Tongue (tissue), 2 donors: Measurements from ENCODE around the gene LINGO4. TPM values are rescaled to one million over a fixed set of nuclear protein-coding genes. Genes with fewer than 3 reads are reported as not detected.
"Not testable (repeated sequence)": the region's sequence is repeated elsewhere in the genome, so short reads cannot be mapped to it uniquely, and the experiment has no call there.

Source experiments
- DNase-seq: peaks from one replicate; pipeline ENCODE4 v3.0.0-alpha.2; 2015
- total RNA-seq: library from RNA; depleted of rRNA; stranded (reverse); fragments of >200 nt; gene quantifications from one replicate; pipeline ENCODE4 v1.2.3, GENCODE V29; 2014

LINGO4 gene
- total RNA-seq, 1 donor from 2014 or later, result 0.41 TPM

GRCh38 chr1:151813271-151813977 lies 8.2 kb upstream of the LINGO4 start:
- DNase-seq, result no peak

DNA sequence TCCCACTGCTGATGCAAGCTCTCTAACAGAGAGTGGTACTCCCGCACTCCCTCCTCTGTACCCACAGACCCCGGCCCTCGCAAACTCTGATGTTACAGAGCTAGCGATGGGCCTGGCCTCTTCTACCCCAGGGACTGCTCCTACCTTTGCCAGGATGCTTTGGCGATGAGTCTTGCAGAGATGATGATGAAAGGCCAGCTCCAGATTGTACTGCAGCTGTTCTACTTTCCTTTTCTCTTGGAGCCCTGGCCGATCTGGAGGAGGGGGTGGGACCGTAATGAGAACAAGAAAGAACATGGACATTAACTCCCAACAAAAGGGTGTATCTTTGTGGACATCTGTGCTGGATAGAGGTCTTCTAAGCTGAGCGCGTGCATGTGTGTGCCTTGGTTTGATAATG lies 6.0 kb upstream of the LINGO4 start:
- peak; percentile 26 for DNase-seq

DNA sequence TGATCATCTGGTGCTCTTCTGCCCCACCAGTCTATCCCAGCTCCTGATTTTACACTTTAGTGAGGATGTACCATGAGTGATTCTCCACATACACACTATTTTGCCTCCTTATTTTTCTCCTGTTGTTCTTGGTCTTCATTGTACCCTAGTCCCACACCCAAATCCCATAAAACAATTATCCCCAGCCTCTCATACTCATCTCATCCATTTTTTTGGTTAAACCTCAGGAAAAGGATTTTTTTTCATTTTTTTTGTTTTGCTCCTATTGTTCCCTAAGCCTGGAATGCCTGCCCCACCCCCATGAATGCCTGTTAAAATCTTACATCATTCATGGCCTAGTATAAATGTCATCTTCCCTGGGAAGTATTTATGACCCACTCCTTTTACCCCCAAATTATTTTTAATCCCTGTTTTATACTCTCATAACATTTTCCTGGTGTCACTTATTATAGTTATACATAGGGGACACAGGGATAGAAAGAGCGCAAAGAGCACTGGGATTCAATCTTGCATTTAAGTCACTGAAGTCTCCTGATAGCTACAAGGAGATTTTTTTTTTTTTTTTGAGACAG lies 4.9 kb upstream of the LINGO4 start:
- no peak for DNase-seq

- no peak for DNase-seq
These were observed 4.2 kb upstream of the LINGO4 start for GRCh38 chr1:151809290-151809984.

DNA sequence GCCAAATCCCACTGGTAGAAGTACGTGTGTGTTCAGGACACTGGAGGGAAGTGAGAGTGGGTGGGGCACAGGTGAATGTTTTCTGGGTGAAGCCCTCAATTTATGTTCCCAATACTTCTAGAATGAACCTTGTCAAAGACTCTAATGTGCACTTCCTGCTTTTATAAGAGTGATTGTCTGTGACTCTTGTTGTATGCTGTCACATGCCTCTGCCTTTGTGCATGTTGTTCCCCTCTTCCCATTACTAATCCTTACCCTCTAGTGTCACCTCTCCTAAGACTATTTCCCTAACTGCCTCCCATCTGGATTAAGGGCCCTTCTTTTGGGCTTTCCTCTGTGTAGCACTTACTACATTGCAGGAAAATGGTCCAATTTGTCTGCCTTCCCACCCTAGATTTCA lies 2.5 kb upstream of the LINGO4 start:
- DNase-seq, result no peak

GRCh38 chr1:151807131-151807530 lies 1.9 kb upstream of the LINGO4 start:
- DNase-seq, result peak; percentile 22

GRCh38 chr1:151806170-151806569 lies 951 bp upstream of the LINGO4 start:
- no peak for DNase-seq

DNA sequence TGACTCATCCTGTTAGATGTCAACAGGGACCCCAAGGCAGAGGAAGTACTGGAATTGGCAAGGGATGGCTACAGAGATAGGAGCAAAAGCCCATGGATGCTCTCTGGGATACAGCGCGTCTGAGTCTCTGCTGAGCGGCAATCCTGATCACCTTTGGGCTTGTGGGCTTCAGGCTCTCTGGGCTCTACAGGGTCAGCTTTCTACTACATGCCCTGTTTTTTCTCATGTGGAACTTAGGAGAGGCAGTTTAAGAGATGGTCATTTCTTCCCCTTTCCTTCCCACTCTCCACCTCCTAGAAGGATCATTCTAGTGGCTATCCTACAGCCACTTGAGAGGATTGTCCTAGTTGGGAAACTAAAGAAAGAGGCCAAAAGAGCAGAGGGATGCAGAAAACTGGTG lies 1.3 kb downstream of the LINGO4 start:
- DNase-seq, result no peak

DNA sequence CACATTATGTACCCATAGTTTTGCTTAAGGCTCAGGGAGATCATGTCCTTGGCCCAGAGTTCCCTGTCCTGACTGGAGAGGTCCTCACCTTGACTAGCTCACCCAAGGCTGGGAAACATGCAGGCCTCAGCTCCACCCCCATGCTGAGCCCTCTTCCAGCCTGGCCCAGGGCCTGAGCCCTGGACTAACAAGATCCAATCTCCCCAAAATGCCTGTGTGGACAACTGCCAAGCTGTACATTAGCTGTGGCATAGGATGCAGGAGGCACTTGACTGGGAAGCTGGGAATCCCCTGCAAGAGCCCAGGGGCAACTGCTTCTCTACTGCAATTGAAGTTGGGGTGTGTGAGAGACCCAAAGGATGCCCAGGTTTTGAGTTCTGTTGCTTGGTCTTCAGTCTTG lies 2.1 kb downstream of the LINGO4 start:
- no peak for DNase-seq

GRCh38 chr1:151802372-151802771 lies 2.8 kb downstream of the LINGO4 start:
- no peak for DNase-seq

DNA sequence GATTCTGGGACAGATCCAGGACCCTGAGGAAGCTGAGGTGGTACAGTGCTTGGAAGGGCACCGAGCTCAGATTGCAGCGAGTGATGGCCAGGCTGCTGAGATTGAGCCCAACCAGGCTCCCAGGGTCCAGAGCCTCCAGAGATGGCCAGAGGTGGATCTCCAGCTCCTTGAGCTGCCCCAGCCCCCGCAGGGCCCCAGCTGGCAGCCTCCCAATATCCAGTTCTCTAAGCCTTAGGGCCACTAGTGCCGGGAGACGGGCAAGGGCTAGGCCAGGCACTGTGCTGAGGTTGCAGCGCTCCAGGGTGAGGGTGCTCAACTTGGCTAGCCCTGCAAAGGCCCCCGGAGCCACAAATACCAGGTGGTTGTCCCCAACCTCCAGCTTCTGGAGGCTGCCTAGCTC lies 3.4 kb downstream of the LINGO4 start:
- no peak for DNase-seq

DNA sequence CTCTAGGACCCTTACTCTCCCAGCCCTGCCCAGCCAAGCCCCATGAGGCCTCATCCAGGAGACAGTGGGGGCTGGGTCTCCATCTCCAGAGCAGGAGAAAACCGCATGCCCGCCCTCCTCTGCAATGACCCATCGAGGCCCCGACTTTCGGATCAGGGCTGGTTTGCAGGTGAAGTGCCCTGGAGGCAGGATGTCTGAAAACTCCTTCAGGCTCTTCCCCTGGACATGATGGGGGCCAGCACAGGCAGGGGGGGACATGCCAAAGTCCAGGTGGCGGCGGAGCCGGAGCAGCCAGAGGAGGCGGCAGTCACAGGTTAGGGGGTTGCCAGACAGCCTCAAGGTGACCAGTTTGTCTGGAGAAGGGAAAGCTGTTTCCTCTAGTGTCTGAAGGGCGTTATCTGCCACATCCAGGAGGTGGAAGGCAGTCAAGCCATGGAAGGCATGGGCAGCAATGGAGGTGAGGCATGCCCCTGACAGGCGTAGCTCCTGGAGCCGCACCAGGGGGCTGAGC lies 3.9 kb downstream of the LINGO4 start:
- DNase-seq, result no peak

DNA sequence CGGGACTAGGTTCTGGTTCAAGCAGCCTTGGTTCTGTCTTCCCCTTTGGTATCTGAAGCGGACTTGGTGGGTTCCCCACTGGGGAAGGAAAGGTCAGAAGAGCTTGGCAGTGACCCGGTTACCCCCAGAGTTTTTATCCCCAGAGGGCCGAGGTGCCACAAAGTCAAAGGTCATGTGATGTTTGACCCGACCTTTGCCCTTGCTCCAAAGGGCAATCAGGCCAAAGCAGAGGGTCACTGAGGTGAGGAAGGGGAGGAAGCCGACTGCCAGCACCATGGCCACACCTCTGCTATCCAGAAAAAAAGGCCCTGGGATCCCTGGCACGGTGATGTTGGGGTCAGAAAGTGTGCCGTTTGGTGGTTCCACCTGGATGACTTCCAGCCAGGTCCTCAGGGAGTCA lies 4.4 kb downstream of the LINGO4 start:
- no peak for DNase-seq

- DNase-seq, result no peak
These were observed 5.8 kb downstream of the LINGO4 start for GRCh38 chr1:151799179-151800022.

DNA sequence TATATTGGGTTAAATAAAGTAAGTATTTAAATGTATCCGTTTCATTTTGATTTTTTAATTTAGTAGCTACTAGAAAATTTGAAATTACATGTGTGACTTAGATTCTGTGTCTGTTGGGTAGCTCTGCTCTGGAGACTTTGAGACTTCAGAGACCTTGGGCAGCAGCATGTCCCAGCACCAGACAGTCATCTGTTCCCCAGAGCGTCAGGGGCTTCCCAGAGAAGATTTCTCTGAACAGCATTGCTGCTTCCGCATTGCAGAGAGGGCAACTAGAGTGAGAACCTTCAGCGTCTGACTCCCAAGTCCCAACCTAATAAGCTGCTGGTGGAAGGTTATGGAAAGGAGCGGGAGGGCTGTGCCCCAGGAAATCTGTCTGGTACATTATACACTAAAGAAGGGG lies 6.6 kb downstream of the LINGO4 start:
- no peak for DNase-seq

- no peak for DNase-seq
These were observed 14.1 kb downstream of the LINGO4 start for GRCh38 chr1:151790940-151791651.

DNA sequence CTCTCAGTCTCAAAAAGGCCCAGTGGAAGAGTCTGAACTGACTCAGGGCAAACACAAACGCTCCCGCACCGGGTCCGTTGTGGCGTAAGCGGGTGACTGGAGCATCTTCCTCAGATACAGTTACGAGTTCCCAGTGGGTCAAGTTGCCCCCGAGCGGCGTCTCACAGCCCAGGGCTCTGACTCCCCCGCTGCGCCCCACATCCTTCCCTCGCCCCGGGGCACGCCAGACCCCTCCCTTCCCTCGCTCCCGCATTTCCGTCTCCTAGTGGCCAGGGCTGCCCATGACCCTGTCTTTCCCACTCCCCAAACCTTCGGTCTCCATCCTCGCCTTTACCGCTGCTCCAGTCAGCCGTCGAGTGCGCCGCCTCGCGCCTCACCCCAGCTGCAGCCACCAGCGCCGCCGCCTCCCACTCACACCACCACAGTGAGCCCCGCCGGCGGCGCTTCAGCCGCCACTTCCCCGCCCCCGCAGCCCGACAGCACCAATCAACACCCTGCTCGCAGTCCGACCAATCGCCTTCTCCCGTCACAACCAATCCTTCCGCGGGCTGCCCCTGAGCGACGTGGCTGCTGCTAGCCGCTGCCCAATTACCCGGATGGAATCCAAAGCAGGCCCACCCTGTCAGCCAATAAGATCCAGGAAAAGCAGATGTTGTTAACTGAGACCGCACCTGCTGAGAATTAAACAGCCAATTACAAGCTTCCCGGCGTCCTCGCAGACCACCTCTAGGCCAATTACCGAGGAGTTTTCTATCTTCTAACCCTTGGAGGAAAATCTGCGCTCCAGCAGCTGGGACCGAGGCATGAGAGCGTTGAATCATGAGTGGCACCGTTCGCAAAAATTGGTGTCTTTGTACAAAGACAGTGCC lies 14.9 kb downstream of the LINGO4 start, which contains the start of gene TDRKH:
TDRKH (minus strand) TSS at position 430 of the 869 bp plus-strand sequence. CDS start 7,478 bp downstream, outside the sequence.
- DNase-seq, result peak; percentile 99

DNA sequence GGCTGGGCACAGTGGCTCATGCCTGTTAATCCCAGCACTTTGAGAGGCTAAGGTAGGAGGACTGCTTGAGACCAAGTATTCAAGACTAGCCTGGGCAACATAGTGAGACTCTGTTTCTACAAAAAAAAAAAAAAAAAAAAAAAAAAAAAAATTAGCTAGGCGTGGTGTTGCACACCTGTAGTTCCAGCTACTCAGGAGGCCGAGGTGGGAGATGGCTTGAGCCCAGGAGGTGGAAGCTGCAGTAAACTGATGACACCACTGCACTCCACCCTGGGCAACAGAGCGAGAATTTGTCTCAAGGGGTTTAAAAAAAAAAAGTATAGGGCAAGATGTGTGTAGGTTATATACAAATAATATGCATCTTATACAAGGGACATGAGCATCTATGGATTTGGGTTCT lies 17.5 kb downstream of the LINGO4 start:
- DNase-seq, result no peak

- no peak for DNase-seq
These were observed 21.4 kb downstream of the LINGO4 start for GRCh38 chr1:151783796-151784195.

- no peak for DNase-seq
These were observed 22.5 kb downstream of the LINGO4 start for GRCh38 chr1:151782741-151783140.

DNA sequence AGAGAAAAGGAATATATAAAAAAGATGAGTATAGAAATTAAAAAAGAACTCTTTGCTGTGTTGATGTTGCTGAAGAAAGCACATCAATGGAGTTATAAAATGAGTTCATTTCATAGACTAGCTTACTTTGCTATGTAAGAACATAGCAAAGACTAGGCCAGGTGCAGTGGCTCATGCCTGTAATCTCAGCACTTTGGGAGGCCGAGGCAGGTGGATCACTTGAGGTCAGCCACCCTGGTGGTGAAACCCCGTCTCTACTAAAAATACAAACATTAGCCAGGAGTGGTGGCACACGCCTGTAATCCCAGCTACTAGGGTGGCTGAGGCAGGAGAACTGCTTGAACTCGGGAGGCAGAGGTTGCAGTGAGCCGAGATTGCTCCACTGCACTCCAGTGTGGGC lies 23.2 kb downstream of the LINGO4 start:
- DNase-seq, result not testable (repeated sequence)
